Body of pancreas (tissue), 4 donors: ENCODE measurements around the gene CATSPER1.

ENCODE experiments used
- CTCF ChIP-seq, 7 experiments: fragments of 450-650 bp in 4 of 7; fragments of 200-600 bp in 3 of 7; sonication (generic) in 3 of 7; IDR thresholded peaks; one replicate each; pipeline ENCODE4 v1.5.1; 2016 to 2019; ENCODE audit warnings: antibody characterized with exemption in 7 of 7
- POLR2A ChIP-seq, 3 donors: fragments of 450-650 bp; IDR thresholded peaks; one replicate each; pipeline ENCODE4 v1.6.1; 2016; ENCODE audit warnings: antibody characterized with exemption in 3 of 3, mild to moderate bottlenecking in 2 of 3

DNA sequence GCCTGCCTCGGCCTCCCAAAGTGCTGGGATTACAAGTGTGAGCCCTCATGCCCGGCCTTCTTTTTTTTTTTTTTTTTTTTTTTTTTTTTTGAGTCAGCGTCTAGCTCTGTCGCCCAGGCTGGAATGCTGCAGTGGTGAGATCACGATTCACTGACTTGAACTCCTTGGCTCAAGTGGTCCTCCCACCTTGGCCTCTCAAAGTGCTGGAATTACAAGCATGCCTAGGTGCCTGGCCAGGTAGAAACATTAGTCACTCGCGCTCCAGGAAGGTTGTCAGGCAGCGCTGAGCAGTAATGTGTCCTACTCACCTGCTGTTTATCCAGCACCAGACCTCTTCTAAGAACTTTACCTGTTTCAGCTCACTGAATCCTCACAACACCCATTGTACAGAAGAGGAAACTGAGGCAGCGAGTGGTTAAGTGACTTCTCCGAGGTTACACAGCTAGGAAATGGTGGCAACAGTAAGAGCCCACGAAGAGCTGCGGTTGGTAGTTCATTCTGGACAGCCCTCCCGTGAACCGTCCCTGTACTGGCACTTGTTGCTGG, 15.0 kb downstream of the CATSPER1 start:
- TF ChIP-seq CTCF (IDR thresholded peaks at IDR 0.05) (no peak), POLR2A (IDR thresholded peaks at IDR 0.05) (no peak)
